SU-DHL-6 (cell line): ENCODE measurements around the gene DELE1.

Experiments
- H2AFZ ChIP-seq: fragments of 200-600 bp; sonication (generic); 2 replicates; pipeline ENCODE4 v1.6.1; 2014; ENCODE audit warnings: low read depth, mild to moderate bottlenecking, moderate library complexity, mixed read lengths, antibody characterized with exemption, low read length; ENCODE audit not compliant: severe bottlenecking
- H3F3A ChIP-seq: fragments of 200-600 bp; shearing (Covaris generic); 2 replicates; pipeline ENCODE4 v1.6.0; 2016; ENCODE audit warnings: antibody characterized with exemption, mild to moderate bottlenecking; ENCODE audit not compliant: insufficient read depth
- H3K27ac ChIP-seq: fragments of 200-600 bp; sonication (generic); 2 replicates; pipeline ENCODE4 v1.5.1; 2016; ENCODE audit warnings: low read depth, mild to moderate bottlenecking, low read length, moderate library complexity, mixed read lengths
- H3K27me3 ChIP-seq: fragments of 200-600 bp; sonication (generic), shearing (Covaris generic); 2 replicates; pipeline ENCODE4 v1.6.0; 2014; ENCODE audit warnings: mild to moderate bottlenecking, low read length
- H3K36me3 ChIP-seq: fragments of 200-600 bp; sonication (generic); 2 replicates; pipeline ENCODE4 v1.6.1; 2014; ENCODE audit warnings: mild to moderate bottlenecking, low read length, mixed read lengths
- H3K4me2 ChIP-seq: fragments of 300-600, 200-600 bp; shearing (Covaris generic), sonication (generic); 2 replicates; pipeline ENCODE4 v1.6.0; 2014; ENCODE audit warnings: low read length, low read depth, mild to moderate bottlenecking; ENCODE audit not compliant: poor library complexity, severe bottlenecking
- H3K4me3 ChIP-seq: fragments of 200-600 bp; sonication (generic); 2 replicates; pipeline ENCODE4 v1.5.1; 2014; ENCODE audit warnings: antibody characterized with exemption, low read length, mild to moderate bottlenecking, mixed read lengths; ENCODE audit not compliant: insufficient read depth, poor library complexity, severe bottlenecking
- H3K79me2 ChIP-seq: fragments of 200-600 bp; sonication (generic); 2 replicates; pipeline ENCODE4 v1.6.1; 2014; ENCODE audit warnings: mild to moderate bottlenecking, low read length, moderate library complexity; ENCODE audit not compliant: insufficient read depth
- H3K9ac ChIP-seq: fragments of 200-600 bp; sonication (generic); 2 replicates; pipeline ENCODE4 v1.7.0; 2014; ENCODE audit warnings: mild to moderate bottlenecking, low read length
- H3K9me2 ChIP-seq: fragments of 200-600 bp; sonication (generic); replicated peaks from 2 replicates; pipeline ENCODE4 v1.6.1; 2014; ENCODE audit warnings: low read length; ENCODE audit not compliant: insufficient read depth
- H3K9me3 ChIP-seq: fragments of 200-600 bp; sonication (generic); 2 replicates; pipeline ENCODE4 v1.6.1; 2014; ENCODE audit warnings: low read length, mixed read lengths; ENCODE audit not compliant: insufficient read depth
- H4K20me1 ChIP-seq: fragments of 200-600 bp; sonication (generic); 2 replicates; pipeline ENCODE4 v1.6.1; 2014; ENCODE audit warnings: low read depth, mild to moderate bottlenecking, antibody characterized with exemption, low read length, moderate library complexity, mixed read lengths
- EZH2phosphoT487 ChIP-seq: fragments of 200-600 bp; sonication (generic), shearing (Covaris generic); conservative IDR thresholded peaks from 2 replicates; pipeline ENCODE4 v1.6.1; 2018; ENCODE audit warnings: mild to moderate bottlenecking, antibody characterized with exemption, low read length, moderate library complexity, mixed read lengths
- TF ChIP-seq, protein P1 (sequence below): fragments of 200-600 bp; sonication (generic); IDR thresholded peaks from one replicate; pipeline ENCODE4 v1.5.1; 2017; ENCODE audit warnings: antibody characterized with exemption, mild to moderate bottlenecking, low read length, moderate library complexity; ENCODE audit not compliant: insufficient read depth, poor library complexity, severe bottlenecking

DELE1 gene

DNA sequence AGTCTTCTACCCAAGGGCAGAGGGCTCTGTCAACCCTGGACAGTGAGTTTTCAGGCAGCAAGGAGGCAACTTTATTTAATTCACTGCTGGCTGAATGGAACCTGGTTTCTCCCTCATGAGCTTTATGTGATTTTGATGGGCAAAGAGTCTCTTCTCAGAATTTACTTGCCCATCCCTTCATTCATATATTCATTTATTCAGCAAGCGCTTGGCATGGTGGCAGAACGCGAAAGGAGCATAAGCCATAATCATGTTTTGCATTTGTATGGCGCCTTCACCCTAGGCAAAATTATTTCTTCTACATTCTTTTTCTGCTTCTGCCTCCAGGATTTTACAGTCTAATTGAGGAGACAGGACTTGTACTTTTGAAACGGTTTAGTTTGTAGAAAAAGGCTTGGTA, 8.0 kb downstream of the DELE1 start:
- H3K9me3 ChIP-seq: no peaks in the 10 kb centered on the region
- no peaks in the 10 kb centered on the region; the same call in 1 of the 2 replicates for H3K36me3 ChIP-seq
- no peaks in the 10 kb centered on the region for H4K20me1 ChIP-seq

DNA sequence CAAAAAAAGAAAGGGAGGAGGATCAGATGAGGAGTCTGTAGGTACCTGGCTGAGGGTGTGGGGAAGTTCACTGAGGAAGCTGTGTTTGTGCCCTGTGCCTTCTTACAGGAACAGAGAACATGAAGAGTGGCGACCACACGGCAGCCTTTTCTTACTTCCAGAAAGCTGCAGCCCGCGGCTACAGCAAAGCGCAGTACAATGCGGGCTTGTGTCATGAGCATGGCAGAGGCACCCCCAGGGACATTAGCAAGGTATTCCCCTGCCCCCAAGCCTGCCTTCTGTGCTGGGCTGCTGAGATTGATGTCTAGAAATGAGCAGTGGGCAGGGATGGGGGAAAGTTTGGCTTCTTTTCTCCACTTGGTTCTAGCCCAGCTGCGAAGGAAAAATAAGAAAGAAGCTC, 9.5 kb downstream of the DELE1 start:
- Histone ChIP-seq H4K20me1 (no peaks in the 10 kb centered on the region), H3K9ac (no peak overlapping the region), H3F3A (no peaks in the 10 kb centered on the region), H3K4me3 (no peak overlapping the region), H3K4me2 (no peak overlapping the region), H3K9me3 (no peaks in the 10 kb centered on the region), H3K27ac (no peak overlapping the region), H3K27me3 (no peaks in the 10 kb centered on the region), H2AFZ (no peak overlapping the region), H3K9me2 (no peaks in the 10 kb centered on the region), H3K79me2 (no peaks in the 10 kb centered on the region), H3K36me3 (no peaks in the 10 kb centered on the region; the same call in 1 of the 2 replicates)
- TF ChIP-seq, protein P1, sequence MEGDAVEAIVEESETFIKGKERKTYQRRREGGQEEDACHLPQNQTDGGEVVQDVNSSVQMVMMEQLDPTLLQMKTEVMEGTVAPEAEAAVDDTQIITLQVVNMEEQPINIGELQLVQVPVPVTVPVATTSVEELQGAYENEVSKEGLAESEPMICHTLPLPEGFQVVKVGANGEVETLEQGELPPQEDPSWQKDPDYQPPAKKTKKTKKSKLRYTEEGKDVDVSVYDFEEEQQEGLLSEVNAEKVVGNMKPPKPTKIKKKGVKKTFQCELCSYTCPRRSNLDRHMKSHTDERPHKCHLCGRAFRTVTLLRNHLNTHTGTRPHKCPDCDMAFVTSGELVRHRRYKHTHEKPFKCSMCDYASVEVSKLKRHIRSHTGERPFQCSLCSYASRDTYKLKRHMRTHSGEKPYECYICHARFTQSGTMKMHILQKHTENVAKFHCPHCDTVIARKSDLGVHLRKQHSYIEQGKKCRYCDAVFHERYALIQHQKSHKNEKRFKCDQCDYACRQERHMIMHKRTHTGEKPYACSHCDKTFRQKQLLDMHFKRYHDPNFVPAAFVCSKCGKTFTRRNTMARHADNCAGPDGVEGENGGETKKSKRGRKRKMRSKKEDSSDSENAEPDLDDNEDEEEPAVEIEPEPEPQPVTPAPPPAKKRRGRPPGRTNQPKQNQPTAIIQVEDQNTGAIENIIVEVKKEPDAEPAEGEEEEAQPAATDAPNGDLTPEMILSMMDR: no peak
- no peak for TF ChIP-seq EZH2phosphoT487

More for the DNA sequence above, 8.0 kb downstream of the DELE1 start:
- Histone ChIP-seq H3K9me2 (no peaks in the 10 kb centered on the region), H3K4me3 (no peak overlapping the region), H3F3A (no peaks in the 10 kb centered on the region), H3K27ac (no peak overlapping the region), H3K79me2 (no peaks in the 10 kb centered on the region), H2AFZ (no peak overlapping the region), H3K9ac (no peak overlapping the region), H3K27me3 (no peaks in the 10 kb centered on the region), H3K4me2 (no peak overlapping the region)
- TF ChIP-seq EZH2phosphoT487: no peak
- TF ChIP-seq, protein P1: no peak

DNA sequence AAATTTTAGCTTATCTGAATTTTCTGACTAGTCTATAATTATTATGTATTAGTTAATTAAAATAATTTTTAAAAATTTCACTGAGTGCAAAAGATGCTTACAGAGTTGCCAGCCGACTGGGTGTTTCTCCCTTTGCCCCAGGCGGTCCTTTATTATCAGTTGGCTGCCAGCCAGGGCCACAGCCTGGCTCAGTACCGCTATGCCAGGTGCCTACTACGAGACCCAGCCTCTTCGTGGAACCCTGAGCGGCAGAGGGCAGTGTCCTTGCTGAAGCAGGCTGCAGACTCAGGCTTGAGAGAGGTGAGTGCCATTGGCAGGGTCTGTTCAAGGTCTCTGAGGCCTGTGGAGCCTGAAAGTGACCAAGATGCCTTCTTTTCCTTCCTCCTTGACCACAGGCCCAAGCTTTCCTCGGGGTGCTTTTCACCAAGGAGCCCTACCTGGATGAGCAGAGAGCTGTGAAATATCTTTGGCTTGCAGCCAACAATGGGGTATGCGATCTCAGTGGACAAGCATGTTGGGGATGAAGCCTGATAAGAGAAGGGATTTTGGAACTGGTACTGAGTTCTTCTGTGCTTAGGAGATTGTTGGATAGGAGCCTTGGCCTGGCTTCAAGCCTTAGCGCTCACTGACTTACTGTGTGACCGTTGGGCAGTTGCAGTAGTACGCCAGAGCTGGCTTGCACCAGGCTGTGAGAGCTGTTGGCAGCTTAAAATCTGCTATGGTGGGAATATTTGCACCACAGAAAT, 10.6 kb downstream of the DELE1 start:
- Histone ChIP-seq H3K4me2 (no peak overlapping the region), H3K9me2 (no peaks in the 10 kb centered on the region), H3K36me3 (no peaks in the 10 kb centered on the region; the same call in 1 of the 2 replicates), H2AFZ (no peak overlapping the region), H3K79me2 (no peaks in the 10 kb centered on the region), H4K20me1 (no peaks in the 10 kb centered on the region), H3K27me3 (no peaks in the 10 kb centered on the region), H3K9ac (no peak overlapping the region), H3K9me3 (no peaks in the 10 kb centered on the region), H3K27ac (no peak overlapping the region), H3K4me3 (no peak overlapping the region), H3F3A (no peaks in the 10 kb centered on the region)
- TF ChIP-seq EZH2phosphoT487: no peak
- TF ChIP-seq, protein P1: no peak
